ENCODE results near the gene DPH1. TPM values are rescaled to one million over a fixed set of nuclear protein-coding genes. Genes with fewer than 3 reads are reported as not detected.

The DPH1 gene
- polyA plus RNA-seq, 1 of the 3 experiments (the other 2 are of a cell fraction): 36.2 TPM

- TF ChIP-seq RXRA (IDR thresholded peaks at IDR 0.05; ENCODE audit: borderline replicate concordance, low read depth) (no peak), CTCF (IDR thresholded peaks at IDR 0.05) (no peak)
Measured at GRCh38 chr17:2044263-2044894, 14.4 kb downstream of the DPH1 start (continued).

- no peak overlapping the region for H3K27ac ChIP-seq (ENCODE audit: low read depth in 2 of 2, low read length in 1 of 2)
- CTCF ChIA-PET: interaction anchor here (0.7 to 4.2 kb wide), 4 partner anchors 22 to 197 kb away, joined by 3 to 29 read pairs (median 5); no protein-coding TSS in a partner anchor
- POLR2A ChIA-PET: no interaction called here
Measured at GRCh38 chr17:2047590-2047989, 17.6 kb downstream of the DPH1 start.

More at GRCh38 chr17:2047590-2047989, 17.6 kb downstream of the DPH1 start:
- no peak for TF ChIP-seq TAF1 (IDR thresholded peaks at IDR 0.05; ENCODE audit: borderline replicate concordance, low read depth, low read length)
- TF ChIP-seq SMC3 (IDR thresholded peaks at IDR 0.05; ENCODE audit: low read depth, low read length): no peak
- TF ChIP-seq RXRA (IDR thresholded peaks at IDR 0.05; ENCODE audit: borderline replicate concordance, low read depth): no peak
- no peak for TF ChIP-seq TCF12 (IDR thresholded peaks at IDR 0.05)
- no peak for TF ChIP-seq GATA2 (CRISPR knock-in tag; IDR thresholded peaks at IDR 0.05)
- TF ChIP-seq SIN3A (IDR thresholded peaks at IDR 0.05; ENCODE audit: borderline replicate concordance, low read depth, low read length): no peak
- TF ChIP-seq USF1 (IDR thresholded peaks at IDR 0.05; ENCODE audit: borderline replicate concordance, low read depth): no peak
- TF ChIP-seq REST (IDR thresholded peaks at IDR 0.05; ENCODE audit: low read depth, low read length): no peak
- no peak for TF ChIP-seq CTCF (IDR thresholded peaks at IDR 0.05)
- TF ChIP-seq MAX (IDR thresholded peaks at IDR 0.05; ENCODE audit: low read depth): no peak
- no peak for TF ChIP-seq TEAD4 (IDR thresholded peaks at IDR 0.05; ENCODE audit: borderline replicate concordance, insufficient read depth)
- no peak for TF ChIP-seq FOXM1 (IDR thresholded peaks at IDR 0.05; ENCODE audit: low read depth)
- TF ChIP-seq RCOR1 (IDR thresholded peaks at IDR 0.05; ENCODE audit: low read length): no peak
- TF ChIP-seq MEF2A (IDR thresholded peaks at IDR 0.05; ENCODE audit: borderline replicate concordance, low read depth): no peak
- TF ChIP-seq NFIC (IDR thresholded peaks at IDR 0.05; ENCODE audit: borderline replicate concordance): no peak
- TF ChIP-seq IRF3 (IDR thresholded peaks at IDR 0.05; ENCODE audit: low read depth, low read length): no peak
- no peak for TF ChIP-seq RFX5 (IDR thresholded peaks at IDR 0.05; ENCODE audit: low read length)
- Histone ChIP-seq H2AFZ (ENCODE audit: low read depth) (no peak overlapping the region), H3K27me3 (ENCODE audit: insufficient read depth) (no peaks in the 10 kb centered on the region), H3K9me3 (no peaks in the 10 kb centered on the region), H3K4me1 (ENCODE audit: control insufficient read depth in 1 of 2, insufficient read depth in 2 of 2, low read depth in 1 of 2, low read length in 1 of 2) (peaks cover 17 to 21% of the 10 kb centered on the region in 2 experiments; a peak in 3 of 4 replicates), H3K4me3 (ENCODE audit: low read depth in 2 of 2, low read length in 1 of 2) (no peak overlapping the region), H3K9ac (no peak overlapping the region), H3K36me3 (replicated peaks in 1 of 2; ENCODE audit: control insufficient read depth in 1 of 2, insufficient read depth in 2 of 2, low read length in 1 of 2) (peaks cover 9 to 14% of the 10 kb centered on the region in 2 experiments), H3F3A (replicated peaks; ENCODE audit: insufficient read depth) (peaks cover 22% of the 10 kb centered on the region), H3K4me2 (no peak overlapping the region), H4K20me1 (ENCODE audit: insufficient read depth) (peaks cover 5% of the 10 kb centered on the region; the same call in 1 of the 2 replicates), H3K79me2 (ENCODE audit: insufficient read depth) (peaks cover 32% of the 10 kb centered on the region), H3K9me2 (no peaks in the 10 kb centered on the region)
- 98% methylated on average over 6 of the region's 6 CpGs for WGBS (ENCODE audit: low lambda C conversion rate)
- DNase-seq: no peak

All from SK-N-SH (cell line).